HUES6 (cell line): ENCODE measurements around the gene EEF2.
"Not testable (repeated sequence)": the region's sequence is repeated elsewhere in the genome, so short reads cannot be mapped to it uniquely, and the experiment has no call there.

Source experiments
- H3K27ac ChIP-seq: 2 replicates; pipeline ENCODE4 v1.7.0; 2013; ENCODE audit warnings: low read depth, mild to moderate bottlenecking, low read length, inconsistent platforms
- H3K27me3 ChIP-seq: 2 replicates; pipeline ENCODE4 v1.6.1; 2013; ENCODE audit warnings: low read length; ENCODE audit not compliant: control insufficient read depth, insufficient read depth
- H3K36me3 ChIP-seq: 2 replicates; pipeline ENCODE4 v1.6.1; 2013; ENCODE audit warnings: low read length; ENCODE audit not compliant: control insufficient read depth, insufficient read depth
- H3K4me1 ChIP-seq: 2 replicates; pipeline ENCODE4 v1.6.1; 2013; ENCODE audit warnings: low read length; ENCODE audit not compliant: control insufficient read depth, insufficient read depth
- H3K4me3 ChIP-seq: 2 replicates; pipeline ENCODE4 v1.5.1; 2013; ENCODE audit warnings: low read depth, low read length
- H3K9ac ChIP-seq: one replicate; pipeline ENCODE4 v1.6.1; 2013; ENCODE audit warnings: mild to moderate bottlenecking, low read length
- H3K9me3 ChIP-seq: 2 replicates; pipeline ENCODE4 v1.6.1; 2013; ENCODE audit warnings: low read depth, low read length; ENCODE audit not compliant: control insufficient read depth, insufficient read depth

EEF2 gene

GRCh38 chr19:3975637-3976087 is 9.6 kb downstream of the EEF2 start:
- H3K36me3 ChIP-seq = peaks cover 61% of the 10 kb centered on the region
- H3K27ac ChIP-seq = no peak overlapping the region

DNA sequence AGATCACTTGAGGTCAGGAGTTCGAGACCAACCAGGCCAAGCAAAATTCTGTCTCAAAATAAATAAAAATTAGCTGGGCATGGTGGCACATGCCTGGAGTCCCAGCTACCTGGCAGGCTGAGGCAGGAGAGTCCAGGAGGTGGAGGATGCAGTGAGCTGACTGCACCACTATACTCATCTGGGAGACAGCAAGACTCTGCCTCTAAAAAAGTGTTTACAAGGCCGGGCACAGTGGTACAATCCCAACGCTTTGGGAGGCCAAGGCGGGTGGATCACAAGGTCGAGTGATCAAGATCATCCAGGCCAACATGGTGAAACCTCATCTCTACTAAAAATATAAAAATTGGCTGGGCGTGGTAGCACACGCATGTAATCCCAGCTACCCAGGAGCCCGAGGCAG is 10.1 kb downstream of the EEF2 start:
- no peak overlapping the region for H3K4me3 ChIP-seq
- H3K27me3 ChIP-seq = no peaks in the 10 kb centered on the region
- no peaks in the 10 kb centered on the region for H3K9me3 ChIP-seq
- no peaks in the 10 kb centered on the region for H3K4me1 ChIP-seq
- H3K9ac ChIP-seq = no peak overlapping the region
- H3K27ac ChIP-seq = no peak overlapping the region
- H3K36me3 ChIP-seq = peaks cover 56% of the 10 kb centered on the region

More at GRCh38 chr19:3975637-3976087, 9.6 kb downstream of the EEF2 start:
- H3K4me3 ChIP-seq = no peak overlapping the region
- no peaks in the 10 kb centered on the region for H3K27me3 ChIP-seq
- H3K4me1 ChIP-seq = no peaks in the 10 kb centered on the region
- no peaks in the 10 kb centered on the region for H3K9me3 ChIP-seq
- no peak overlapping the region for H3K9ac ChIP-seq

DNA sequence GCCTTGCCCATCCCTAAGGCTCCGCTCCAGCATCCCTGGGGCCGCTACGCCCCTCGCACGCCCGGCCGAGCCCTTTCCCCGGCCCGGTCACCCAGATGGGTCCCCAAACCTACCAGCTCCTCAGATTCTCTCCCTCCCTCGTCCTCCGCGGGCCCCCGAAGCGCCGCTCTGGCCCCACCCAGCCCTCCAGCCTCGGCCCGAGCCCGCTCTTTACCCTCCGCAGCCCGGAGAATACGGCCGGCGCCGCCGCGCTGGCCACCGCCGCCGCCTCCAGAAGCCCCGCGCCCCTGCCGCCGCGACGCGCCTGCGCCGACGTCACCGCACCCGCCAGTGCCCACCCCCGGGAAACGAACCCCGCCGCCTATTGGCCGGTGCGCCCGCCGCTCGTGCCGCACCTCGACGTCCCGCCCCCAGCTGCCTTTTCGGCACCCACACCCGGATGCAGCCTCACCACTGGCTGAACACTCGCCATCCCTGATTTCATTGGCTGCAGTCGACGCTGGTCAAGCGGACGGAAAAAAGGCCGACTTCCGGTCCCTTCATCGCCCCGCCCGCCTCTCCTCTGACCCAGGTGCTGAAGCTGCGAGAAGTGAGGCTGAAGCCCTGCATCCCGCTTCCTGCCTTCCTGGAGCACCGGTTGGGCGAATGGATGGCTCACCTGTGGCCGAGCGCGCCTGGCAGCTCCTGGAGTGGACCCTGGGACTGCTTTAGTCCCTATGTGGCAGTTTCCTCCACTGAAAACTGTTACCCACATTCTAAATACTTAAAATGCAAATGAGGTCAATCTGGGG is 14.3 kb downstream of the EEF2 start, which contains the start of gene DAPK3:
Gene DAPK3 (minus strand): TSS at position 292 of the 791 bp plus-strand sequence. CDS start 1,364 bp downstream, outside the sequence.
- no peaks in the 10 kb centered on the region for H3K27me3 ChIP-seq

GRCh38 chr19:3970313-3970807 is 14.9 kb downstream of the EEF2 start:
- peaks cover 24% of the 10 kb centered on the region for H3K4me1 ChIP-seq
- peak overlapping the region; percentile 86 for H3K9ac ChIP-seq
- H3K27me3 ChIP-seq = no peaks in the 10 kb centered on the region
- peak overlapping the region; percentile 73 for H3K4me3 ChIP-seq
- H3K36me3 ChIP-seq = peaks cover 42% of the 10 kb centered on the region
- H3K9me3 ChIP-seq = no peaks in the 10 kb centered on the region
- peak overlapping the region; percentile 93 for H3K27ac ChIP-seq

More for the DNA sequence above, 14.3 kb downstream of the EEF2 start, which contains the start of gene DAPK3:
- H3K27ac ChIP-seq = peak within 1 kb of the TSS; percentile 93
- peaks cover 24% of the 10 kb centered on the region for H3K4me1 ChIP-seq
- H3K9me3 ChIP-seq = no peaks in the 10 kb centered on the region
- H3K36me3 ChIP-seq = peaks cover 42% of the 10 kb centered on the region
- peak within 1 kb of the TSS; percentile 73 for H3K4me3 ChIP-seq
- H3K9ac ChIP-seq = peak within 1 kb of the TSS; percentile 86

DNA sequence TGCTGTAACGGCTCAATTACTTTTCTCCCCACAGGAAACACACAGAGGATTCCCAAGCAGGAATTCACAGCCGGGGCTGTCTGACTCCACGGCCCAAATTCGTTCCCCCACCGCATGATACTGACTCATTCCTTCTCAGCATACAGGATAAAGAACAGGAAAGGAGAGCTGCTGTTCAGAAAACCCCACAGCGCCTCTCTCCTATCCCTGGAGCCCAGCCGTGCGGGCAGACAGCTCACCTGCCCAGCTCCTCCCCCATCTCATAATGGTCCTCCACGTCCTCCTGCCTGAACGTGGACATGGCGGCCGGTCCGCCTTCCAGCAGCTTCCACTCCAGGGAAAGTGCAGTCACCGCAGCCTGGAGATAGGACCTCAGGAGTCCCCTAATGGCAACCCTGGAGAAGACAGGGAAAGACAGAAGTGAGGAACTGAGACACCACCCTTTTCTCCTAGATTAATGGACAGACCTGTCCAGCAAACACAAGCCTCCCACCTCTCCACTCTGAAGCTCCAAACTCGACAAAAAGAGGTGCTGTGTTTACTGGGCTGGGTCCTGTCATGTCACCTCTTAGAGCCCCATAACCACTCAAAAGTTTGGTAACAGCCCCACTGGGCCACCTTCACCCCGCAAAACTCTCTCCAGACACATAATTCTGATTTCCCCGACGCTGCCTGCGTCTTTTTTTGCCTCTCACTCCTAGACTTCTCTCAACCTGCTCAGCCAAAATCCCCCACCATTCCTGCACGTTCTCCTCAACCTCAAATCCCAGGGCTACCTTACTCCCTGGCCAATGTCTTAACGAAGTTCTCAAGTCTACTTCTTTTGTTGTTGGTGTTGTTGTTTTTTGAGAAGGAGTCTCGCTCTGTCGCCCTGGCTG is 15.6 kb downstream of the EEF2 start:
- H3K9ac ChIP-seq = peak overlapping the region; percentile 86
- peaks cover 43% of the 10 kb centered on the region for H3K36me3 ChIP-seq
- H3K4me3 ChIP-seq = peak overlapping the region; percentile 73
- peaks cover 24% of the 10 kb centered on the region for H3K4me1 ChIP-seq
- H3K27ac ChIP-seq = peak overlapping the region; percentile 93
- H3K9me3 ChIP-seq = no peaks in the 10 kb centered on the region
- H3K27me3 ChIP-seq = no peaks in the 10 kb centered on the region

DNA sequence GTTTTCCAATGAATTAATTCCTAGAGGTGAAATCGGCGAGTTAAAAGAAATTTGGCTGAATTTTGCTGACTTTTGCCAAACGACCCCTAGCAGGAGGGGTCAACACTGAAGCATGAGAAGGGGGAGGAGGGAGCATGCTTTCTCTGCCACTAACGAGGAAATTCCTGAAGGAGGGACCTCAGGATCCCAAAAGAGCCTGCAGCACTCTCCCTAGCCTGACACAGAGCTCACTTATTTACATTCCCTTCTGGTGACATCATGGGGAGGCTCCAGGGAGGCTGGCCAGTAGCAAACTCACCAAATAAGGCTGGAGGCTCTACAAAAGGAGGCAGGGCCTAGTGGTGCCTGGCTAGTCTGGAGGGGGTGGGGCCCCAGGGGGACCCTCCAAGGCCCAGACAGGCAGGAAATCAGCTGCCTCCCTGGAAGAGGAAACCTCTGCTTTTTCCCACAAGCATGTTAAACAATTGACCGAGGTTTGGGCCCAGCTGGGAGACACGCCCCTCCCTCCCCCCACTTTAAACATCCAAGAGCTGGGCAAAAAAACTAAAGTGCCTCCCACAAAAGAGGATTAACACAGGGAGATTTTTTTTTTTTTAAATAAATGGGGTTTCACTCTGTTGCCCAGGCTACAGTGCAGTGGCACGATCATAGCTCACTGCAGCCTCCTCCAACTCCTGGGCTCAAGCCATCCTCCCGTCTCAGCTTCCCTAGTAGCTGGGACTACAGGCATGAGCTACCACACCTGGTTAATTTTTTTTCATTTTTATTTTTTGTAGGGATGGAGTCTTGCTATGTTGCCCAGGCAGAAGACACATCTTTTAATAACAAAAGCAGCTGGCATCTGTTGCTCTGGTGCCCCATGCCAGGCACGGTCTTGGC is 16.5 kb downstream of the EEF2 start:
- Histone ChIP-seq H3K27me3 (no peaks in the 10 kb centered on the region), H3K4me3 (peak overlapping the region; percentile 73), H3K9ac (peak overlapping the region; percentile 86), H3K36me3 (peaks cover 50% of the 10 kb centered on the region), H3K27ac (peak overlapping the region; percentile 93), H3K4me1 (peaks cover 24% of the 10 kb centered on the region), H3K9me3 (no peaks in the 10 kb centered on the region)

- H3K27me3 ChIP-seq, H3K9me3 ChIP-seq, H3K4me3 ChIP-seq: not testable (repeated sequence)
- Histone ChIP-seq H3K27ac (peak overlapping the region; percentile 89), H3K36me3 (peaks cover 59% of the 10 kb centered on the region), H3K4me1 (peaks cover 24% of the 10 kb centered on the region), H3K9ac (peak overlapping the region; percentile 79)
These were observed 17.3 kb downstream of the EEF2 start for GRCh38 chr19:3967983-3968382.

GRCh38 chr19:3966051-3967017 is 18.9 kb downstream of the EEF2 start:
- H3K9ac ChIP-seq = peak overlapping the region; percentile 21
- no peaks in the 10 kb centered on the region for H3K9me3 ChIP-seq
- H3K36me3 ChIP-seq = peaks cover 69% of the 10 kb centered on the region
- peak overlapping the region; percentile 16 for H3K27ac ChIP-seq
- H3K4me1 ChIP-seq = peaks cover 24% of the 10 kb centered on the region
- no peaks in the 10 kb centered on the region for H3K27me3 ChIP-seq
- H3K4me3 ChIP-seq = no peak overlapping the region

DNA sequence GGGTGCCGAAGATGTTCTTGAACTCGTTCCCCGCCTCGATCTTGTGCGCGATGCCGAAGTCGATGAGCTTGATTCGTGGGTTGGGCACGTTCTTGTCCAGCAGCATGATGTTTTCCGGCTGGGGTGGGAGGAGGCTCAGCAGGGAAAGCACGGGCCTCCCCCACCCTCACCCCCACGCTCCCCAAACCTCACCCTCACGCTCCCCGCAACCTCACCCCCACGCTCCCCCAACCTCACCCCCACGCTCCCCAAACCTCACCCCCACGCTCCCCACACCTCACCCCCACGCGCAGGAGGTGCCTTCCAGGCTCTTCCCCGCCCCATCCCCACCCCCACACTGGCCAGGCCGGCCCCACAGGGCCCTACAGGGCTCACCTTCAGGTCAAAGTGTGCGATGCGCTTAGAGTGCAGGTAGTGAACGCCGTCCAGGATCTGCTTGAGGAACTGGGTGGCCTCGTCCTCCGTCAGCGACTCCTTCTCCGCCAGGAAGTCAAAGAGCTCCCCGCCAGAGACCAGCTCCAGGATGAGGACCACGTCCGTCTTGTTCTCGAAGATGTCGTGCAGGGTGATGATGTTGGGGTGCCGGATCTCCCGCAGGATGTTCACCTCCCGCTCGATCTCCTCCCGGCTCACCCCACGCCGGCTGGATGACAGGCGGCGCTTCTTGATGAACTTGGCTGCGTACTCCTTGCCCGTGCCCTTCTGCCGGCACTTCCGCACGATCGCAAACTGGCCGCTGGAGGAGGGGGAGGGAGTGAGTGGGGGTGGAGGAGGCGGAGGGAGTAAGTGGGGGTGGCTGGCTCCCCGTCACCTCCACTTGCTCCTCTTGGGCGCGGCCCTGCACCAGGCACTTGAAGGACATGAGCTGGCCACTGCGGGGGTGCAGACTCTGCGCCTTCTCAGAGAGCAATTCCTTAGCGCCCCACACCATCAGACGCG is 20.7 kb downstream of the EEF2 start:
- Histone ChIP-seq H3K27me3 (no peaks in the 10 kb centered on the region), H3K27ac (no peak overlapping the region), H3K9me3 (no peaks in the 10 kb centered on the region), H3K4me1 (peaks cover 19% of the 10 kb centered on the region), H3K4me3 (no peak overlapping the region), H3K36me3 (peaks cover 86% of the 10 kb centered on the region), H3K9ac (no peak overlapping the region)
